ENCODE measurements around the gene MOB1A.

- TF ChIP-seq CTCF (IDR thresholded peaks at IDR 0.05) (no peak), POLR2A (IDR thresholded peaks at IDR 0.05) (no peak)
These were observed 41.3 kb upstream of the MOB1A start for GRCh38 chr2:74219846-74220486.

Data from body of pancreas (tissue), 4 donors.